WI38 (cell line): ENCODE results near the gene CD2AP.

Experiments used
- H3K4me3 ChIP-seq: 2 replicates; pipeline ENCODE4 v1.5.1; 2011; ENCODE audit warnings: low read depth, mild to moderate bottlenecking, control low read depth, low read length
- TF ChIP-seq, protein P1 (sequence below): IDR thresholded peaks from 2 replicates; pipeline ENCODE4 v1.5.1; 2012; ENCODE audit warnings: low read depth, mild to moderate bottlenecking, control low read depth, low read length

The CD2AP gene

DNA sequence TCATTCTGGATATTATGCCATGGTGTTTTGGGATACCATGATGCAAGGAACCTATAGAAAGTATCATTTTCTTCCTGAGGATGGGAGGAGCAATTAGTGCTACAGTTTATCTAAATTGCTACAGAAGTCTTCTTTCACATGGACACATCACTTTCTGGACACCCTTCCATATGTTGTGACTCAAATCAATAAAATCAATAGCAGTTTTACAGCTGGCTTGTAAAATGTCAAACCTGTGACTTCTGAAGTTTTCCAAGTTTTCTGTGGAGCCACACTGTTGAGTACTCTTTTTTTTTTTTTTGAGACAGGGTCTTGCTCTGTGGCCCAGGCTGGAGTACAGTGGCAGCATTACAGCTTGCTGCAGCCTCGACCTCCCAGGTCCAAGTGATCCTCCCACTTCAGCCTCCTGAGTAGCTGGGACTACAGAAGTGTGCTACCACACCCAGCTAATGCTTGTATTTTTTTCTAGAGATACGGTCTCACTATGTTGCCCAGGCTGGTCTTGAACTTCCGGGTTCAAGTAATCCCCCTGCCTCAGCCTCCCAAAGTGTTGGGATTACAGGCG lies 24.1 kb upstream of the CD2AP start:
- TF ChIP-seq, protein P1, sequence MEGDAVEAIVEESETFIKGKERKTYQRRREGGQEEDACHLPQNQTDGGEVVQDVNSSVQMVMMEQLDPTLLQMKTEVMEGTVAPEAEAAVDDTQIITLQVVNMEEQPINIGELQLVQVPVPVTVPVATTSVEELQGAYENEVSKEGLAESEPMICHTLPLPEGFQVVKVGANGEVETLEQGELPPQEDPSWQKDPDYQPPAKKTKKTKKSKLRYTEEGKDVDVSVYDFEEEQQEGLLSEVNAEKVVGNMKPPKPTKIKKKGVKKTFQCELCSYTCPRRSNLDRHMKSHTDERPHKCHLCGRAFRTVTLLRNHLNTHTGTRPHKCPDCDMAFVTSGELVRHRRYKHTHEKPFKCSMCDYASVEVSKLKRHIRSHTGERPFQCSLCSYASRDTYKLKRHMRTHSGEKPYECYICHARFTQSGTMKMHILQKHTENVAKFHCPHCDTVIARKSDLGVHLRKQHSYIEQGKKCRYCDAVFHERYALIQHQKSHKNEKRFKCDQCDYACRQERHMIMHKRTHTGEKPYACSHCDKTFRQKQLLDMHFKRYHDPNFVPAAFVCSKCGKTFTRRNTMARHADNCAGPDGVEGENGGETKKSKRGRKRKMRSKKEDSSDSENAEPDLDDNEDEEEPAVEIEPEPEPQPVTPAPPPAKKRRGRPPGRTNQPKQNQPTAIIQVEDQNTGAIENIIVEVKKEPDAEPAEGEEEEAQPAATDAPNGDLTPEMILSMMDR = no peak
- H3K4me3 ChIP-seq = no peak overlapping the region

DNA sequence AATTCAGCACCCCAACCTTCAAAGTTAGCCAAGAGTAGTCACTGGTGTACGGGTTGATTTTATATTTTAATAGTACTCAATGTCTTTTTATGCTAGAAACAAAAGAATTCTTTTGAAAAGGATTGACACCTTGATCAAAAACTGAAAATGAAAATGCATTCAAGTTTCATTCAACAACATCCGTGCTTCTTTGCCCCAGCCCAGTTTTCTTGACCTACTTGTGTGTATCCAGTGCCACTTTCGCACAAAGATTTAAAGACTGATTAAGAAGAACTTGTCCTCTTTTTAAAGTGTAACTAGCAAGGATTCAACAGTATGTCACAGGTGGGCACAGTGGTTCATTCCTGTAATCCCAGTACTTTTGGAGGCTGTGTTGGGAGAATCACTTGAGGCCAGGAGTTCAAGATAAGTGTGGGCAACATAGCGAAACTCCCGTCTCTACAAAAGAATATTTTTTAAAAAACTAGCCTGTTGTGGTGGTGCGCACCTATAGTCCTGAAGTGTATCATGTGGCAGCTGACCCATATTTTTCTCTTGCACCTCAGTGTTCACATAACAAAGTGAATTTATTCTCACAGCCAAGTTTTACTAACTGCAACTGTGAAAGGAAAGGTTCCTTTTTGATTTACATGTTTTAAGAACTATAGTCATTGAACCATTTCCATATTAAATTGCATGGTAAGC lies 22.7 kb upstream of the CD2AP start:
- TF ChIP-seq, protein P1 = no peak
- H3K4me3 ChIP-seq = no peak overlapping the region

DNA sequence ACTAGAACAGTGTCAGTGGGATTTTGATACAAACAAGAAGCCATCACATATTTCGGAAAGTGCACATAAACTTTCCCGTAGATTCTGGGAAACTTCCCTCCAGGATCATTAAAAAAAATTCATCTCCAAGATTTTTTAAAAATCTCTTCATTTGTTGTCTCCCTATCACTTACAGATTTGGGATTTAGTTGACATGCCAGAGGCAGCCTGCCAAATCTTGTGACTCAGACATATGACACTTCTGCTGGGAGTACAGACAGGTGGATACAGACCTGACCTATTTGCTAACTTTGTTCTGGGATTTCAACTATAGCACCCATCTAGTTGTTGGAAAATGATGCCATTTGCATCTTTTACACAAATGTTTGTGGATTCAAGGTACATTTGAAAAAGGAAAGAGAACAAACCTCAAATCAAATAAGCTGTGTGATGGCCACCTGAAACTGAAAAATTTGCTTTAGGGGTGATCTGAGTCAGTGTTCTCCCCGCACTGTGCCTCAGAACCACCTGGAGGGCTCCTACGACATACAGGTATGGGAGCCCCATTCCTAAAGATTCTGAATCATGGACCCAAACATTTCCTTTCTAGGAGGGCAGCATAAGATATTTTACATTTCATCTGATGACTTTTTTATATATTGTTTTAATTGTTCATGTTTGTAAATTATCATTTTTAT lies 21.9 kb upstream of the CD2AP start:
- no peak overlapping the region for H3K4me3 ChIP-seq
- TF ChIP-seq, protein P1 = no peak

DNA sequence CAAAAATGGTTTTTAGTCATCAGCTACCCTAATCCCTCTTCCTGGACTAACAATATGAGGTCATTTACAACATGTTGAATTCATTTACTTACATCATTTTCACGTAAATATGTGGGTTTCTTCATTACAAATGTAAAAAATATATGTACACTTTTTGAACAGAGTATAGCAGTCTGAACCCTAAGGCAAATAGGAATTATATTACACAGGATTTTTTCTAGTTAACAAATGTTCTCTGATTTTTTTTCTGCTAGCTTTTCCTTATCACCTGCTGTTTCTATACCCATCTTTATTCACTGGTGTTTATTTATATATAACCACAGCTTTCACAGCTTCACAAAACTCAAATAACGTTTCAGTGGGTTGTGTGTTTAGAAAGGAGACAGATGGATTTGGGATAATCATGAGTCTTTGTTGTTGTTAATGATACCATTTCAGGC lies 21.0 kb upstream of the CD2AP start:
- TF ChIP-seq, protein P1 = no peak
- no peak overlapping the region for H3K4me3 ChIP-seq

DNA sequence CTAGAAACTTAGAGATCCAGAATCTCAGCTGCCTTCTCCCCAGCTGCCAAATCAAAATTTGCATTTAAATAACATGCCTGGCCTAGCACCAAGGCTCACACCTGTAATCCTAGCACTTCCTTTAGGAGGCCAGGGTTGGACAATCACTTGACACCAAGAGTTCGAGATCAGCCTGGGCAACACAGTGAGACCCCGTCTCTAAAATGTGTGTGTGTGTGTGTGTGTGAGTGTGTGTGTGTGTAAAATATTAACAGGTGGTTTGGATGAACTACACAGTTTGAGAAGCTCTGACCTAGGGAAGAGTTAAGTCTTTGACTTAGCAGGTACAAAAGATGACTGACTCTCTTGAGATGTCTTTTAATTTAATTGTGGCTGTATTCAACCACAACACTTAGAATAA lies 20.2 kb upstream of the CD2AP start:
- TF ChIP-seq, protein P1 = no peak
- H3K4me3 ChIP-seq = no peak overlapping the region

DNA sequence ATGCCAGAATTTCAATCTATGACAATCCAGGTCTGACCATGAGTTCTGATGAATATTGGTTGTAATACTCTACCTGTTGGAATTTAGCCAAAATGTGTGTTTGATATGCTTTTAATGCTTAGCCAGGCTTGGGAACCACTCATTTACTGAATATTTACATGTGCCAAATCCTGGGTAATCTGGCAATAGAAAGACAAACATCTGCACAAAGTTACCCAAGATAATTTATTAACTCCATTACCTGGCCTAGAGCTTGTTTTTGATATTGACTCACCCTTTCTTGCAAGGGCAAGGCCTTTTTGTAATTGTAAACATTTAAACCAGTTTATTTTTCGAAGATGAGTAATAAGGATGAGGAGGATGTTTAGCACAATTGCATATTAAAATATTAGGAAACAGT lies 13.5 kb upstream of the CD2AP start:
- TF ChIP-seq, protein P1 = no peak
- H3K4me3 ChIP-seq = no peak overlapping the region

DNA sequence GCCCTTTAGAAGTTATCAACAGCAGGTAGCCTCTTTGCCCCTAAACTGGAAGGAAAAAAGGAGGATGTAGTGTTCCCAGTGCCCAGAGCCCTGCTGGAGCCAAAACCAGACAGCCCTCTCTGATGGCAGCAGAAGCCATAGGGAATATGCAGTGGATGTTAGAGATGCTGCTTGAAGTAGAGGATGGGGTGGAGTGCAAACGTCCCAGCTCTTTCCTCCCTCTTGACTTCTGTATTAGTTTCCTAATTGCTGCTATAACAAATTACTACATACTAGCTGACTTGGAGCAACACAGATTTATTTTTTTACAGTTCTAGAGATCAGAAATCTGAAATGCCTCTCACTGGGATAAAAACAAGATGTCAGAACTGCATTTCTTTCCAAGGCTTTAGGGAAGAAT lies 12.5 kb upstream of the CD2AP start:
- H3K4me3 ChIP-seq = no peak overlapping the region
- TF ChIP-seq, protein P1 = no peak
